Keratinocyte (primary cell): Measurements from ENCODE around the gene SCT. TPM values are rescaled to one million over a fixed set of nuclear protein-coding genes. Genes with fewer than 3 reads are reported as not detected.

Experiments used
- DNase-seq: peaks from one replicate; pipeline ENCODE4 v3.0.0-alpha.2; 2011; ENCODE audit warnings: low read depth, missing footprints, low spot score
- FAIRE-seq: peaks from 2 replicates; lab custom pipeline; 2011; peaks lifted over from hg19 to GRCh38; lab: Jason Lieb, UNC
- H2AFZ ChIP-seq: 2 replicates; pipeline ENCODE4 v1.6.0; 2012; ENCODE audit warnings: low read length, control low read depth, inconsistent platforms; ENCODE audit not compliant: control insufficient read depth
- H3K27ac ChIP-seq: 2 replicates; pipeline ENCODE4 v1.5.1; 2011; ENCODE audit warnings: low read length; ENCODE audit not compliant: control insufficient read depth, insufficient read depth
- H3K27me3 ChIP-seq: 3 replicates; pipeline ENCODE4 v1.6.0; 2011; ENCODE audit warnings: low read length; ENCODE audit not compliant: control insufficient read depth, insufficient read depth; ENCODE audit errors: extremely low read depth
- H3K36me3 ChIP-seq, 2 experiments: 2 replicates in 1 of 2; 3 replicates in 1 of 2; pipeline ENCODE4 v1.5.1; 2011; ENCODE audit warnings: low read length in 2 of 2, mild to moderate bottlenecking in 1 of 2; ENCODE audit not compliant: control insufficient read depth in 2 of 2, insufficient read depth in 2 of 2; ENCODE audit errors: extremely low read depth in 1 of 2
- H3K4me1 ChIP-seq: 3 replicates; pipeline ENCODE4 v1.5.1; 2011; ENCODE audit warnings: low read length; ENCODE audit not compliant: control insufficient read depth, insufficient read depth; ENCODE audit errors: extremely low read depth
- H3K4me2 ChIP-seq: 3 replicates; pipeline ENCODE4 v1.6.0; 2011; ENCODE audit warnings: low read depth, low read length; ENCODE audit not compliant: control insufficient read depth, insufficient read depth; ENCODE audit errors: extremely low read depth
- H3K4me3 ChIP-seq, 3 experiments: fragments of 200-600 bp in 1 of 3; sonication (generic) in 1 of 3; 2 replicates in 2 of 3; 3 replicates in 1 of 3; pipeline ENCODE4 v1.5.1; 2011 to 2016; ENCODE audit warnings: low read length in 3 of 3, mild to moderate bottlenecking in 3 of 3, control low read depth in 2 of 3, inconsistent platforms in 1 of 3, low read depth in 1 of 3, mixed read lengths in 1 of 3, mixed run types in 1 of 3, moderate library complexity in 1 of 3; ENCODE audit not compliant: control insufficient read depth in 2 of 3, insufficient read depth in 2 of 3; ENCODE audit errors: extremely low read depth in 1 of 3
- H3K79me2 ChIP-seq: 2 replicates; pipeline ENCODE4 v1.6.0; 2012; ENCODE audit warnings: low read length; ENCODE audit not compliant: control insufficient read depth, insufficient read depth
- H3K9ac ChIP-seq: 3 replicates; pipeline ENCODE4 v1.6.0; 2011; ENCODE audit warnings: low read length; ENCODE audit not compliant: control insufficient read depth, insufficient read depth; ENCODE audit errors: extremely low read depth
- H3K9me1 ChIP-seq: 3 replicates; pipeline ENCODE4 v1.6.0; 2011; ENCODE audit warnings: low read length; ENCODE audit not compliant: control insufficient read depth, insufficient read depth; ENCODE audit errors: extremely low read depth
- H3K9me3 ChIP-seq: 2 replicates; pipeline ENCODE4 v1.5.1; 2012; ENCODE audit warnings: low read depth, low read length; ENCODE audit not compliant: control insufficient read depth
- H4K20me1 ChIP-seq: 3 replicates; pipeline ENCODE4 v1.6.0; 2011; ENCODE audit warnings: low read length; ENCODE audit not compliant: control insufficient read depth, insufficient read depth; ENCODE audit errors: extremely low read depth
- CTCF ChIP-seq, 3 experiments: IDR thresholded peaks in 1 of 3; conservative IDR thresholded peaks in 1 of 3; optimal IDR thresholded peaks in 1 of 3; 2 replicates in 2 of 3; 3 replicates in 1 of 3; pipeline versions ENCODE3 to v1.5.1; 2011; ENCODE audit warnings: low read length in 3 of 3, mild to moderate bottlenecking in 3 of 3, moderate library complexity in 2 of 3, control low read depth in 1 of 3, inconsistent platforms in 1 of 3; ENCODE audit not compliant: insufficient read depth in 2 of 3; ENCODE audit errors: extremely low read depth in 1 of 3
- EZH2 ChIP-seq: IDR thresholded peaks from one replicate; pipeline ENCODE4 v1.6.1; 2012; ENCODE audit warnings: inconsistent platforms, mild to moderate bottlenecking, low read length, moderate library complexity
- dilution Hi-C: fragments of 300-500 bp; cut with MboI; formaldehyde crosslinking; loops from one replicate; pipeline ENCODE4 v1.7.0; 2020; ENCODE audit warnings: low sequenced_read_pairs; ENCODE audit not compliant: extremely low pct_ligation_motif_present
- polyA plus RNA-seq, 5 experiments: library from polyadenylated mRNA; depleted of rRNA in 3 of 5; stranded (reverse) in 3 of 5; stranded (forward) in 1 of 5; unstranded in 1 of 5; fragments of >200 nt; gene quantifications; 1 replicate in 1 of 5; 2 replicates in 3 of 5; 3 replicates in 1 of 5; pipeline versions ENCODE4 v1.2.1 to v1.2.3, GENCODE V29; 2011 to 2012; ENCODE audit warnings: missing spikeins in 2 of 5, low read depth in 1 of 5, low replicate concordance in 1 of 5

The SCT gene
- polyA plus RNA-seq, 1 donor (not counting 4 experiments of a cell fraction or from before 2014, with no cell fraction given): not detected

GRCh38 chr11:665062-665703 is 38.2 kb upstream of the SCT start:
- DNase-seq: no peak
- Histone ChIP-seq H3K27ac (no peak overlapping the region), H3K36me3 (peaks cover 6 to 11% of the 10 kb centered on the region in 2 experiments), H4K20me1 (peaks cover 3% of the 10 kb centered on the region), H3K9me1 (no peaks in the 10 kb centered on the region), H3K27me3 (no peaks in the 10 kb centered on the region), H3K9ac (no peak overlapping the region), H2AFZ (no peak overlapping the region), H3K79me2 (peaks cover 2% of the 10 kb centered on the region), H3K4me2 (no peak overlapping the region), H3K4me3 (no peak overlapping the region), H3K9me3 (no peaks in the 10 kb centered on the region), H3K4me1 (no peaks in the 10 kb centered on the region)
- TF ChIP-seq EZH2 (no peak), CTCF (optimal IDR thresholded peaks at IDR 0.05 in 1 of 3, IDR thresholded peaks at IDR 0.05 in 1 of 3, conservative IDR thresholded peaks at IDR 0.05 in 1 of 3; ENCODE audit: extremely low read depth in 1 of 3, insufficient read depth in 2 of 3, low read length in 3 of 3) (no peak)
- dilution Hi-C loops: no loop called here
- no peak for FAIRE-seq

- dilution Hi-C loops: no loop called here
- DNase-seq (no peak), FAIRE-seq (peak; percentile 48)
Observed at GRCh38 chr11:662689-663274, 35.8 kb upstream of the SCT start.

More at GRCh38 chr11:662689-663274, 35.8 kb upstream of the SCT start:
- no peaks in the 10 kb centered on the region for H3K27me3 ChIP-seq
- no peaks in the 10 kb centered on the region for H3K9me3 ChIP-seq
- H4K20me1 ChIP-seq: peaks cover 3% of the 10 kb centered on the region
- peaks cover 6 to 13% of the 10 kb centered on the region in 2 experiments for H3K36me3 ChIP-seq
- H2AFZ ChIP-seq: no peak overlapping the region
- peaks cover 2% of the 10 kb centered on the region for H3K79me2 ChIP-seq
- no peak overlapping the region for H3K4me2 ChIP-seq
- peak; percentile 70 to 98 (median 76) for TF ChIP-seq CTCF (optimal IDR thresholded peaks at IDR 0.05 in 1 of 3, IDR thresholded peaks at IDR 0.05 in 1 of 3, conservative IDR thresholded peaks at IDR 0.05 in 1 of 3; ENCODE audit: extremely low read depth in 1 of 3, insufficient read depth in 2 of 3, low read length in 3 of 3)
- TF ChIP-seq EZH2: no peak
- no peak overlapping the region for H3K27ac ChIP-seq
- H3K9ac ChIP-seq: no peak overlapping the region
- no peak overlapping the region for H3K4me3 ChIP-seq
- H3K9me1 ChIP-seq: no peaks in the 10 kb centered on the region
- H3K4me1 ChIP-seq: peaks cover 7% of the 10 kb centered on the region
